ENCODE data around the gene EGFL7.
A peak's percentile ranks its signal among the peaks of the same experiment; 100 is the strongest.

EGFL7 gene

GRCh38 chr9:136662656-136663581 is at the start of gene EGFL7:
EGFL7 (plus strand) TSS chr9:136662916; CDS start chr9:136668283, 5,367 bp downstream.
- FAIRE-seq (no peak), DNase-seq (ENCODE audit: insufficient read length, low spot score) (no peak)

- FAIRE-seq, result no peak
Observed at GRCh38 chr9:136613824-136614371, 48.8 kb upstream of the EGFL7 start.

GRCh38 chr9:136614372-136614922 is 48.3 kb upstream of the EGFL7 start:
- peak; percentile 69 for DNase-seq (ENCODE audit: insufficient read length, low spot score)
- peak; percentile 16 for FAIRE-seq

More at GRCh38 chr9:136613824-136614371, 48.8 kb upstream of the EGFL7 start:
- no peak for DNase-seq (ENCODE audit: insufficient read length, low spot score)

GRCh38 chr9:136614967-136615623 is 47.6 kb upstream of the EGFL7 start:
- FAIRE-seq (no peak), DNase-seq (ENCODE audit: insufficient read length, low spot score) (no peak)

GRCh38 chr9:136615631-136616306 is 46.9 kb upstream of the EGFL7 start:
- DNase-seq (ENCODE audit: insufficient read length, low spot score), result no peak

GRCh38 chr9:136616307-136616635 is 46.4 kb upstream of the EGFL7 start:
- FAIRE-seq, result no peak
- DNase-seq (ENCODE audit: insufficient read length, low spot score), result no peak

More at GRCh38 chr9:136615631-136616306, 46.9 kb upstream of the EGFL7 start:
- FAIRE-seq, result no peak

GRCh38 chr9:136616948-136617695 is 45.6 kb upstream of the EGFL7 start:
- DNase-seq (ENCODE audit: insufficient read length, low spot score) (no peak), FAIRE-seq (no peak)

GRCh38 chr9:136617746-136618579 is 44.8 kb upstream of the EGFL7 start:
- FAIRE-seq, result no peak
- no peak for DNase-seq (ENCODE audit: insufficient read length, low spot score)

GRCh38 chr9:136618580-136619547 is 43.9 kb upstream of the EGFL7 start:
- no peak for DNase-seq (ENCODE audit: insufficient read length, low spot score)
- no peak for FAIRE-seq

- FAIRE-seq (no peak), DNase-seq (ENCODE audit: insufficient read length, low spot score) (no peak)
Observed at GRCh38 chr9:136619742-136620440, 42.8 kb upstream of the EGFL7 start.

GRCh38 chr9:136620441-136621018 is 42.2 kb upstream of the EGFL7 start:
- DNase-seq (ENCODE audit: insufficient read length, low spot score), result no peak

GRCh38 chr9:136621019-136621733 is 41.5 kb upstream of the EGFL7 start:
- no peak for DNase-seq (ENCODE audit: insufficient read length, low spot score)

More at GRCh38 chr9:136620441-136621018, 42.2 kb upstream of the EGFL7 start:
- FAIRE-seq, result no peak

GRCh38 chr9:136621734-136622093 is 41.0 kb upstream of the EGFL7 start:
- DNase-seq (ENCODE audit: insufficient read length, low spot score) (no peak), FAIRE-seq (no peak)

More at GRCh38 chr9:136621019-136621733, 41.5 kb upstream of the EGFL7 start:
- FAIRE-seq, result no peak

- DNase-seq (ENCODE audit: insufficient read length, low spot score) (no peak), FAIRE-seq (no peak)
Observed at GRCh38 chr9:136622538-136622948, 40.2 kb upstream of the EGFL7 start.

- DNase-seq (ENCODE audit: insufficient read length, low spot score), result no peak
- no peak for FAIRE-seq
Observed at GRCh38 chr9:136623016-136623841, 39.5 kb upstream of the EGFL7 start.

GRCh38 chr9:136623842-136624183 is 38.9 kb upstream of the EGFL7 start:
- DNase-seq (ENCODE audit: insufficient read length, low spot score), result peak; percentile 48
- FAIRE-seq, result no peak

All from HTR-8/SVneo (cell line).